CD4-positive, alpha-beta memory T cell (primary cell): ENCODE data around the gene ANAPC5. TPM values are rescaled to one million over a fixed set of nuclear protein-coding genes. Genes with fewer than 3 reads are reported as not detected.

Experiments used
- CTCF ChIA-PET: fragments of 350-600 bp; sonication (Branson Sonifier 250); formaldehyde crosslinking; loops from one replicate; lab custom pipeline; 2021; ENCODE audit warnings: inconsistent platforms; ENCODE audit not compliant: partially characterized antibody; lab: Charles Lee
- POLR2A ChIA-PET: fragments of 350-600 bp; sonication (Branson Sonifier 250); formaldehyde crosslinking; loops from one replicate; lab custom pipeline; 2021; ENCODE audit not compliant: partially characterized antibody; lab: Charles Lee
- DNase-seq, 5 donors: peaks; one replicate each; pipeline versions ENCODE4 v3.0.0 to v3.0.0-alpha.2; 2020 to 2022; ENCODE audit warnings: mixed read lengths in 1 of 5
- H3K27ac ChIP-seq: one replicate; pipeline ENCODE4 v1.7.0; 2013; ENCODE audit warnings: low read depth, low read length
- H3K27me3 ChIP-seq: 2 replicates; pipeline ENCODE4 v1.7.0; 2013; ENCODE audit warnings: mild to moderate bottlenecking, low read length, moderate library complexity; ENCODE audit not compliant: insufficient read depth
- H3K36me3 ChIP-seq: 2 replicates; pipeline ENCODE4 v1.7.0; 2013; ENCODE audit warnings: mild to moderate bottlenecking, low read length, moderate library complexity; ENCODE audit not compliant: insufficient read depth
- H3K4me1 ChIP-seq: 2 replicates; pipeline ENCODE4 v1.7.0; 2013; ENCODE audit warnings: mild to moderate bottlenecking, low read length, moderate library complexity; ENCODE audit not compliant: insufficient read depth
- H3K4me3 ChIP-seq, 2 donors: one replicate each; pipeline ENCODE4 v1.7.0; 2013; ENCODE audit warnings: low read length in 2 of 2, mild to moderate bottlenecking in 1 of 2
- H3K9me3 ChIP-seq, 2 donors: one replicate each; pipeline ENCODE4 v1.7.0; 2013; ENCODE audit warnings: low read length in 2 of 2, control low read depth in 1 of 2; ENCODE audit not compliant: control insufficient read depth in 1 of 2
- H3K27ac Mint-ChIP-seq, 7 donors: one replicate each; pipeline ENCODE4 v1.8.0; 2020 to 2021; ENCODE audit warnings: mixed read lengths in 7 of 7, mild to moderate bottlenecking in 6 of 7, inconsistent platforms in 3 of 7, moderate library complexity in 3 of 7
- H3K27me3 Mint-ChIP-seq, 2 donors: one replicate each; pipeline ENCODE4 v1.8.0; 2020 to 2021; ENCODE audit warnings: mixed read lengths in 2 of 2
- H3K36me3 Mint-ChIP-seq, 2 donors: one replicate each; pipeline ENCODE4 v1.8.0; 2020 to 2021; ENCODE audit warnings: mixed read lengths in 2 of 2, inconsistent platforms in 1 of 2, mild to moderate bottlenecking in 1 of 2
- H3K4me1 Mint-ChIP-seq, 4 donors: one replicate each; pipeline ENCODE4 v1.8.0; 2020 to 2021; ENCODE audit warnings: mixed read lengths in 4 of 4, mild to moderate bottlenecking in 1 of 4
- H3K4me3 Mint-ChIP-seq, 8 donors: one replicate each; pipeline ENCODE4 v1.8.0; 2020 to 2021; ENCODE audit warnings: mixed read lengths in 8 of 8, mild to moderate bottlenecking in 7 of 8, moderate library complexity in 6 of 8, inconsistent platforms in 3 of 8
- H3K9me3 Mint-ChIP-seq, 8 donors: one replicate each; pipeline ENCODE4 v1.8.0; 2020 to 2021; ENCODE audit warnings: mixed read lengths in 8 of 8, mild to moderate bottlenecking in 5 of 8, inconsistent platforms in 3 of 8, moderate library complexity in 1 of 8
- intact Hi-C: fragments of 100-400 bp; cut with micrococcal nuclease; formaldehyde crosslinking; loops from one replicate; pipeline ENCODE4 v1.15.1; 2023
- polyA plus RNA-seq, 2 donors: library from polyadenylated mRNA; unstranded; fragments of 300-500 nt; fragmentation: Illumina TruSeq; gene quantifications; one replicate each; pipeline ENCODE4 v1.2.3, GENCODE V29; 2021
- total RNA-seq, 2 experiments: library from RNA; stranded (reverse); gene quantifications; one replicate each; pipeline ENCODE4 v1.2.3, GENCODE V29; 2021

Gene ANAPC5
- total and polyA plus RNA-seq, 4 experiments from 2014 or later = 142 to 231 (median 143) TPM

- no peak overlapping the region for H3K4me3 ChIP-seq
- H3K4me1 ChIP-seq = no peaks in the 10 kb centered on the region
- no peaks in the 10 kb centered on the region for H3K36me3 Mint-ChIP-seq
- no peaks in the 10 kb centered on the region for H3K9me3 ChIP-seq
- intact Hi-C loops = no loop called here
- H3K36me3 ChIP-seq = no peaks in the 10 kb centered on the region
- no peaks in the 10 kb centered on the region for H3K27me3 ChIP-seq
- POLR2A ChIA-PET = no interaction called here
- no peaks in the 10 kb centered on the region for H3K9me3 Mint-ChIP-seq
- H3K4me1 Mint-ChIP-seq = no peaks in the 10 kb centered on the region
- H3K27ac Mint-ChIP-seq = peak overlapping the region in 1 of 7 donors; percentile 22
- CTCF ChIA-PET = no interaction called here
- no peak for DNase-seq
- H3K27ac ChIP-seq = no peak overlapping the region
- H3K27me3 Mint-ChIP-seq = peaks cover 11 to 19% of the 10 kb centered on the region in 2 donors
- H3K4me3 Mint-ChIP-seq = no peak overlapping the region
These were observed 13.3 kb upstream of the ANAPC5 start for GRCh38 chr12:121365416-121366062.

DNA sequence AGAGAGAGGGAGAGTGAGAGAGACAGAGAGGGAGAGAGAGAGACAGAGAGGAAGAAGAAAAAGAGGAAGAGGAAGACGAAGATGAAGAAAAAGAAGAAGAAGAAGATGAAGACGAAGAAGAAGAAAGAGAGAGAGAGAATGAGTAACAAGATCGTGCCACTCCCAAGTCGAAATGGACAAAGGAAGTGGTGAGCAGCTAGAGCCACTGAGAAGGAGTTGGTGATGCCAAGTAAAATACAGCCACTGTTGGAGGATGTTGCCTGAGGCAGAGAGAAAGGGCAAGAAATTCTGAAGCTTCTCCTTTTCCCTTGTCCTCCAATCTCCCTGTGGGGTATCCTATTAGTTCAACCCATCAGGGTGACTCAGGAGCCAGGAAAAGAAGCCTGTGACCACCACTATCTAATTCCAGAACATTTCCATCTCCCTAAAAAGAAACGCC, 12.5 kb upstream of the ANAPC5 start:
- H3K27ac Mint-ChIP-seq = no peak overlapping the region
- H3K36me3 Mint-ChIP-seq = no peaks in the 10 kb centered on the region
- H3K9me3 ChIP-seq = no peaks in the 10 kb centered on the region
- H3K36me3 ChIP-seq = no peaks in the 10 kb centered on the region
- no peak overlapping the region for H3K4me3 ChIP-seq
- no peaks in the 10 kb centered on the region for H3K4me1 ChIP-seq
- H3K27me3 Mint-ChIP-seq = peaks cover 13 to 19% of the 10 kb centered on the region in 2 donors
- no peak for DNase-seq
- H3K9me3 Mint-ChIP-seq = no peaks in the 10 kb centered on the region
- no peaks in the 10 kb centered on the region for H3K27me3 ChIP-seq
- CTCF ChIA-PET = no interaction called here
- H3K27ac ChIP-seq = no peak overlapping the region
- intact Hi-C loops = no loop called here
- no peaks in the 10 kb centered on the region for H3K4me1 Mint-ChIP-seq
- no peak overlapping the region for H3K4me3 Mint-ChIP-seq
- POLR2A ChIA-PET = no interaction called here

- Histone ChIP-seq H3K36me3 (no peaks in the 10 kb centered on the region), H3K9me3 (no peaks in the 10 kb centered on the region), H3K27ac (no peak overlapping the region), H3K4me1 (no peaks in the 10 kb centered on the region), H3K4me3 (no peak overlapping the region), H3K27me3 (no peaks in the 10 kb centered on the region)
- Mint-ChIP-seq H3K9me3 (no peaks in the 10 kb centered on the region), H3K36me3 (no peaks in the 10 kb centered on the region), H3K4me1 (peaks cover 2 to 7% (median 2%) of the 10 kb centered on the region in 4 donors), H3K27me3 (peaks cover 0 to 2% of the 10 kb centered on the region in 2 donors), H3K27ac (no peak overlapping the region), H3K4me3 (no peak overlapping the region)
- intact Hi-C loops = no loop called here
- ChIA-PET CTCF (interaction anchor here (1.5 kb wide), 1 partner anchor 85 kb away, joined by 5 read pairs; no protein-coding TSS in a partner anchor), POLR2A (interaction anchor here (1.6 kb wide), 1 partner anchor 10 kb away, joined by 3 read pairs; no protein-coding TSS in a partner anchor)
- DNase-seq = no peak
These were observed 5.9 kb upstream of the ANAPC5 start for GRCh38 chr12:121358073-121358472.

- Mint-ChIP-seq H3K4me3 (no peak overlapping the region), H3K27me3 (peaks cover 1 to 2% of the 10 kb centered on the region in 2 donors), H3K27ac (no peak overlapping the region), H3K9me3 (peaks cover 0 to 2% (median 0%) of the 10 kb centered on the region in 8 donors), H3K4me1 (peaks cover 5 to 14% (median 8%) of the 10 kb centered on the region in 4 donors), H3K36me3 (peaks cover 0 to 1% of the 10 kb centered on the region in 2 donors)
- no peak for DNase-seq
- H3K4me3 ChIP-seq = no peak overlapping the region
- H3K9me3 ChIP-seq = no peaks in the 10 kb centered on the region
- H3K36me3 ChIP-seq = no peaks in the 10 kb centered on the region
- intact Hi-C loops = no loop called here
- H3K27ac ChIP-seq = no peak overlapping the region
- POLR2A ChIA-PET = no interaction called here
- no peaks in the 10 kb centered on the region for H3K27me3 ChIP-seq
- no peaks in the 10 kb centered on the region for H3K4me1 ChIP-seq
- CTCF ChIA-PET = no interaction called here
These were observed 5.1 kb upstream of the ANAPC5 start for GRCh38 chr12:121357331-121357730.

GRCh38 chr12:121356657-121357056, 4.4 kb upstream of the ANAPC5 start:
- ChIA-PET CTCF (no interaction called here), POLR2A (no interaction called here)
- intact Hi-C loops = no loop called here
- Mint-ChIP-seq H3K36me3 (peaks cover 0 to 8% of the 10 kb centered on the region in 2 donors), H3K27ac (no peak overlapping the region), H3K9me3 (peaks cover 0 to 4% (median 0%) of the 10 kb centered on the region in 8 donors), H3K4me3 (no peak overlapping the region), H3K4me1 (peaks cover 7 to 21% (median 12%) of the 10 kb centered on the region in 4 donors), H3K27me3 (peaks cover 2% of the 10 kb centered on the region in 2 donors)
- no peak for DNase-seq
- H3K27me3 ChIP-seq = no peaks in the 10 kb centered on the region
- H3K4me3 ChIP-seq = no peak overlapping the region
- no peaks in the 10 kb centered on the region for H3K9me3 ChIP-seq
- no peaks in the 10 kb centered on the region for H3K36me3 ChIP-seq
- H3K27ac ChIP-seq = no peak overlapping the region
- peaks cover under 1% of the 10 kb centered on the region for H3K4me1 ChIP-seq

DNA sequence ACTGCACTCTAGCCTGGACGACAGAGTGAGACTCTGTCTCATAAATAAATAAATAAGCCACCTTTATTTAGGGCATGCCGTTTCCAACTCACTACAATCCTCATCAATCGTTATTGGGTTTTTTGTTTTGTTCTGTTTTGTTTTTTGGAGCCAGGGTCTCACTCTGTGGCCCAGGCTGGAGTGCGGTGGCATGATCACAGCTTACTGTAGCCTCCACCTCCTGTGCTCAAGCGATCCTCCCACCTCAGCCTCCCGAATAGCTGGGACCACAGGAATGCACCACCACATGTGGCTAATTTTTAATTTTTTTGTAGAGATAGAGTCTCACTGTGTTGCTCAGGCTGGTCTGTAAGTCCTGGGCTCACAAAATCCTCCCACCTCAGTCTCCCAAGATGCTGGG, 3.6 kb upstream of the ANAPC5 start:
- H3K4me3 Mint-ChIP-seq = no peak overlapping the region
- peaks cover 7 to 28% (median 14%) of the 10 kb centered on the region in 4 donors for H3K4me1 Mint-ChIP-seq
- ChIA-PET POLR2A (no interaction called here), CTCF (interaction anchor here (1.2 kb wide), 1 partner anchor 532 kb away, joined by 3 read pairs; no protein-coding TSS in a partner anchor)
- no peaks in the 10 kb centered on the region for H3K36me3 ChIP-seq
- no peak overlapping the region for H3K27ac Mint-ChIP-seq
- no peak overlapping the region for H3K4me3 ChIP-seq
- H3K4me1 ChIP-seq = peaks cover 8% of the 10 kb centered on the region
- peaks cover 0 to 4% (median 0%) of the 10 kb centered on the region in 8 donors for H3K9me3 Mint-ChIP-seq
- H3K36me3 Mint-ChIP-seq = peaks cover 0 to 8% of the 10 kb centered on the region in 2 donors
- intact Hi-C loops = no loop called here
- H3K27ac ChIP-seq = no peak overlapping the region
- no peaks in the 10 kb centered on the region for H3K27me3 ChIP-seq
- no peak for DNase-seq
- H3K9me3 ChIP-seq = no peaks in the 10 kb centered on the region
- peaks cover 2% of the 10 kb centered on the region in 2 donors for H3K27me3 Mint-ChIP-seq

GRCh38 chr12:121352682-121353018, 439 bp upstream of the ANAPC5 start:
- Mint-ChIP-seq H3K36me3 (peaks cover 3 to 17% of the 10 kb centered on the region in 2 donors), H3K27me3 (peaks cover 0 to 2% of the 10 kb centered on the region in 2 donors), H3K4me1 (peaks cover 11 to 49% (median 20%) of the 10 kb centered on the region in 4 donors), H3K4me3 (peak overlapping the region; percentile 91 to 100 (median 98)), H3K9me3 (peaks cover 0 to 4% (median 0%) of the 10 kb centered on the region in 8 donors), H3K27ac (peak overlapping the region; percentile 87 to 99 (median 98))
- peak overlapping the region; percentile 65 for H3K27ac ChIP-seq
- peaks cover 20% of the 10 kb centered on the region for H3K4me1 ChIP-seq
- peak overlapping the region in 1 of 2 donors; percentile 98 for H3K4me3 ChIP-seq
- ChIA-PET CTCF (interaction anchor here (3.4 kb wide), 1 partner anchor 18 kb away, joined by 24 read pairs; no protein-coding TSS in a partner anchor), POLR2A (interaction anchor here (0.7 to 3.1 kb wide), 11 partner anchors 16 to 536 kb away, joined by 3 to 65 read pairs (median 3); partner anchors contain the start of genes CAMKK2, PSMD9 and RNF34)
- H3K27me3 ChIP-seq = no peaks in the 10 kb centered on the region
- DNase-seq = no peak
- no peaks in the 10 kb centered on the region for H3K36me3 ChIP-seq
- H3K9me3 ChIP-seq = no peaks in the 10 kb centered on the region
- intact Hi-C loops = loop anchor here (1.0 kb wide), 3 partner anchors 48 to 115 kb away; partner anchors contain the start of genes CAMKK2 and RNF34
